Spleen (tissue), 7 donors: Measurements from ENCODE around the gene CCDC157.

ENCODE experiments used
- CTCF ChIP-seq, 11 experiments: fragments of 200-600 bp in 7 of 11; fragments of 450-650 bp in 4 of 11; sonication (generic) in 4 of 11; IDR thresholded peaks in 8 of 11; conservative IDR thresholded peaks in 3 of 11; 1 replicate in 7 of 11; 2 replicates in 4 of 11; pipeline versions ENCODE4 v1.4.0 to v1.8.0; 2016 to 2021; ENCODE audit warnings: antibody characterized with exemption in 11 of 11, inconsistent platforms in 4 of 11, mild to moderate bottlenecking in 1 of 11
- POLR2A ChIP-seq, 3 donors: fragments of 450-650 bp; IDR thresholded peaks; one replicate each; pipeline ENCODE4 v1.5.1; 2017; ENCODE audit warnings: antibody characterized with exemption in 3 of 3, mild to moderate bottlenecking in 1 of 3
- donor health status: DM: no; HTN: no; CAD: no; lungs with moderate emphysema.
- donor health status: DM: no; HTN: no; CAD: no.
- donor health status: DM: no; HTN: no; CAD: no.

- no peak for TF ChIP-seq CTCF (IDR thresholded peaks at IDR 0.05 in 8 of 11, conservative IDR thresholded peaks at IDR 0.05 in 3 of 11)
- TF ChIP-seq POLR2A (IDR thresholded peaks at IDR 0.05) = no peak
These were observed 11.6 kb downstream of the CCDC157 start for GRCh38 chr22:30368420-30368819.
